Measurements from ENCODE around the gene RAB35. TPM values are rescaled to one million over a fixed set of nuclear protein-coding genes. Genes with fewer than 3 reads are reported as not detected.

The RAB35 gene
- total and polyA plus RNA-seq, 9 of the 15 experiments (the other 6 are each of a cell fraction or from before 2014, with no cell fraction given) = 0.65 to 76.3 (median 38.9) TPM

DNA sequence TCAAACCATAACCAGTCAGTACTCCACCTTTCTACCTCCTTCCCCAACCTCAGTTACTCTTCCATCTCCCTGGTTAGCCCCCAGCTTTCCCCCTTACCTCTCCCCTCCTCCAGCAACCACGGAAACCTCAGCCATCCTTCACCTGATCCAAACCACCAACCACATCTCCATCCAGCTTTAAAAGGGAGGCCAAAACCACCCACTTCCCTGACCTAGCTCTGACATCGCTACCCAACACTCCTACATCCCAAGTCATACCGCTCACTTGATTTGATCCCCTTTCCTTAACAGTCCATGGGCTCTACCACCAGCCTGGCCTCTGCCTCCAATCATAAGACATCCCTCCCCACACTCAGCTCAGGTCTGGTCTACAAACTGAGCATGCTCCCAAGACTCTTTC is 1.5 kb downstream of the RAB35 start:
- ATAC-seq (no peak), DNase-seq (ENCODE audit: extremely low read depth in 1 of 4, low spot score in 3 of 4) (no peak), FAIRE-seq (no peak)
- Histone ChIP-seq H3K9me1 (ENCODE audit: control insufficient read depth, insufficient read depth, low read length) (peaks cover 6% of the 10 kb centered on the region), H3K9ac (ENCODE audit: insufficient read depth in 1 of 2, low read depth in 2 of 2, low read length in 2 of 2) (peak overlapping the region; percentile 77 to 96; a peak in 3 of 4 replicates), H3K4me3 (peak overlapping the region; percentile 75), H4K20me1 (replicated peaks; ENCODE audit: control insufficient read depth, insufficient read depth, low read length) (peaks cover 10% of the 10 kb centered on the region; the same call in 1 of the 2 replicates), H3K79me2 (ENCODE audit: control insufficient read depth, insufficient read depth, low read length) (peaks cover 85% of the 10 kb centered on the region), H3K27ac (ENCODE audit: extremely low read depth, low read depth, low read length) (peak overlapping the region; percentile 69; the same call in 2 of the 3 replicates), H3K9me3 (replicated peaks; ENCODE audit: control insufficient read depth, insufficient read depth, low read depth, low read length) (no peaks in the 10 kb centered on the region), H3K27me3 (ENCODE audit: control insufficient read depth in 2 of 2, insufficient read depth in 2 of 2, low read length in 2 of 2) (no peaks in the 10 kb centered on the region), H2AFZ (ENCODE audit: low read depth, low read length) (no peak overlapping the region), H3K4me2 (ENCODE audit: insufficient read depth, low read length) (peak overlapping the region; percentile 97), H3K36me3 (ENCODE audit: control insufficient read depth, insufficient read depth, low read length) (peaks cover 36% of the 10 kb centered on the region), H3K4me1 (replicated peaks in 1 of 2; ENCODE audit: control insufficient read depth in 2 of 2, insufficient read depth in 2 of 2, low read length in 2 of 2) (peaks cover 17 to 42% of the 10 kb centered on the region in 2 experiments; a peak in 4 of 5 replicates)
- CTCF ChIA-PET (ENCODE audit: low intra/inter-chr PET ratio) = no interaction called here
- POLR2A ChIA-PET = interaction anchor here (1.0 to 6.8 kb wide), 4 partner anchors 11 to 177 kb away, joined by 3 to 54 read pairs (median 6); partner anchors contain the start of genes RNU4-2 and RPLP0
- intact Hi-C loops (cut with micrococcal nuclease) = loop anchor here (10.0 kb wide), 1 partner anchor 180 kb away; the partner anchor contains the start of genes RNU4-1 and RNU4-2
- 67% methylated on average over 3 of the region's 3 CpGs for WGBS (ENCODE audit: insufficient coverage, low coverage, missing lambda C conversion rate)
- in situ Hi-C loops (cut with MboI) = no loop called here
- TF ChIP-seq MTA3 (IDR thresholded peaks at IDR 0.05; ENCODE audit: borderline replicate concordance) (no peak), SUPT5H (IDR thresholded peaks at IDR 0.05) (0 out of 2 replicates have a peak, but pooled peaks have one; percentile 26), HDAC1 (IDR thresholded peaks at IDR 0.05) (0 out of 4 replicates have a peak, but pooled peaks of 1 of the 2 experiments have one; percentile 15)
- no TSS peak for BruUV-seq (replicated peaks)
